ENCODE results near the gene ELOVL5. TPM values are rescaled to one million over a fixed set of nuclear protein-coding genes. Genes with fewer than 3 reads are reported as not detected.

The ELOVL5 gene
- total RNA-seq, 1 donor: 118 TPM

- no peak for DNase-seq (ENCODE audit: low read depth)
- TF ChIP-seq CTCF (IDR thresholded peaks at IDR 0.05; ENCODE audit: insufficient read depth, low read depth, low read length): no peak
- H3K4me3 ChIP-seq (ENCODE audit: low read depth, low read length): no peak overlapping the region
Measured at GRCh38 chr6:53238311-53238710, 110.4 kb downstream of the ELOVL5 start.

- TF ChIP-seq CTCF (IDR thresholded peaks at IDR 0.05; ENCODE audit: insufficient read depth, low read depth, low read length): no peak
- peak overlapping the region; percentile 0 for H3K4me3 ChIP-seq (ENCODE audit: low read depth, low read length)
- DNase-seq (ENCODE audit: low read depth): no peak
Measured at GRCh38 chr6:53236241-53236640, 112.5 kb downstream of the ELOVL5 start.

DNA sequence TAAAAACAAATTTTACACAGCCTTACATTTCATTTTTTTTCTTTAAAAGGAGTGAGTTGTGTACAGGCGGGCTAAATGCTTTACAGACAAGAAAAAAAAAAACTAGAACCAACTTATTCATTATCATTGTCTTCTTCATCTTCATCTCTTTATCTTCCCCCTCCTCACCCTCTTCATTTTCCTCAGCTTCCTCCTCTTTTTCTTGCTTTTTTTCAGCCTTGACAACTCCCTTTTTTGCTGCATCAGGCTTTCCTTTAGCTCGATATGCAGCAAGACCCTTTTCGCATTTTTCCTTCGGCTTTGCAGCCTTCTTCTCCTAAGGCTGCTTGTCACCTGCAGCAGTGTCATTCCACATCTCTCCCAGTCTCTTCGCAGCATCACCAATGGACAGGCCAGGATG lies 113.2 kb downstream of the ELOVL5 start:
- no peak for DNase-seq (ENCODE audit: low read depth)
- H3K4me3 ChIP-seq (ENCODE audit: low read depth, low read length): no peak overlapping the region
- TF ChIP-seq CTCF (IDR thresholded peaks at IDR 0.05; ENCODE audit: insufficient read depth, low read depth, low read length): no peak

DNA sequence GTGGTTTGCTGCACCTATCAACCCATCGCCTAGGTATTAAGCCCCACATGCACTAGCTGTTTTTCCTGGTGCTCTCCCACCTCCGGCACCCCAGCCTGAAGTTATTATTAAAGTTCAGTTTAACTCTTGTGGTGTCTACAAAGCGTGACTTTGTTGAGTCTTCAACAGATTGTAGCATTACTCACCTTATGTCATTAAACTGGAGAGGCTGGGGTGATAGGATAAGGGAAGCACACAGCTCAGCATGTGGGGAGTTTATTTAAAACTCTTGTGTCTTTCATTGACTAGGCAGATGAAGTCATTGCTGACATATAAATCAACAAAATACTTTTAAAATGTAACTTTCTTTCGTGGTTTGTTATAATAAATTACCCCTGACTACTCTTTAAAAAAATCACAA lies 115.4 kb downstream of the ELOVL5 start:
- TF ChIP-seq CTCF (IDR thresholded peaks at IDR 0.05; ENCODE audit: insufficient read depth, low read depth, low read length): no peak
- H3K4me3 ChIP-seq (ENCODE audit: low read depth, low read length): no peak overlapping the region
- no peak for DNase-seq (ENCODE audit: low read depth)

GRCh38 chr6:53230775-53231467 lies 117.8 kb downstream of the ELOVL5 start:
- H3K4me3 ChIP-seq (ENCODE audit: low read depth, low read length): no peak overlapping the region
- no peak for TF ChIP-seq CTCF (IDR thresholded peaks at IDR 0.05; ENCODE audit: insufficient read depth, low read depth, low read length)
- no peak for DNase-seq (ENCODE audit: low read depth)

DNA sequence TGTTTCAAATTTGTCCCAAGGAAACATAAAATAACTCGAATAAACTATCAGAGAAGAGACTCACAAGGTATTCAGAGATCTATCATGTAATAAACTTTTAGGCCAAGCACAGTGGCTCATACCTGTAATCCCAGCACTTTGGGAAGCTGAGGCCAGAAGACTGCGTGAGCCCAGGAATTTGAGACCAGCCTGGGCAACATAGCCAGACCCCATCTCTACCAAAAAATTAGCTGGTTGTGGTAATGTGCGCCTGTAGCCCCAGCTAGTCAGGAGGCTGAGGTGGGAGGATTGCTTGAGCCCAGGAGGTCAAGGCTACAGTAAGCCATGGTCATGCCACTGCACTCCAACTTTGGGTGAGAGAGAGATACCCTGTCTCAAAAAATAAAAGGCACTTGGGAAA lies 120.9 kb downstream of the ELOVL5 start:
- no peak for TF ChIP-seq CTCF (IDR thresholded peaks at IDR 0.05; ENCODE audit: insufficient read depth, low read depth, low read length)
- DNase-seq (ENCODE audit: low read depth): no peak
- no peak overlapping the region for H3K4me3 ChIP-seq (ENCODE audit: low read depth, low read length)

- no peak for TF ChIP-seq CTCF (IDR thresholded peaks at IDR 0.05; ENCODE audit: insufficient read depth, low read depth, low read length)
- H3K4me3 ChIP-seq (ENCODE audit: low read depth, low read length): no peak overlapping the region
- no peak for DNase-seq (ENCODE audit: low read depth)
Measured at GRCh38 chr6:53220605-53221004, 128.1 kb downstream of the ELOVL5 start.
